Ramos (cell line): ENCODE data around the gene NOX5.

Experiments
- in situ Hi-C: fragments of 300-500 bp; cut with MboI; formaldehyde crosslinking; loops from one replicate; pipeline ENCODE4 v1.14.3; 2022; ENCODE audit warnings: low sequenced_read_pairs; ENCODE audit not compliant: unreplicated experiment

Gene NOX5

GRCh38 chr15:68990231-68990991 is 24.1 kb upstream of the NOX5 start:
- in situ Hi-C loops = loop anchor here (25.0 kb wide), 1 partner anchor 478 kb away; no protein-coding TSS in a partner anchor

GRCh38 chr15:68990992-68991500 is 23.4 kb upstream of the NOX5 start:
- in situ Hi-C loops = loop anchor here (25.0 kb wide), 1 partner anchor 479 kb away; no protein-coding TSS in a partner anchor

- in situ Hi-C loops = loop anchor here (25.0 kb wide), 1 partner anchor 479 kb away; no protein-coding TSS in a partner anchor
These were observed 22.8 kb upstream of the NOX5 start for GRCh38 chr15:68991723-68992122.

GRCh38 chr15:68992696-68993095 is 21.8 kb upstream of the NOX5 start:
- in situ Hi-C loops = loop anchor here (25.0 kb wide), 1 partner anchor 480 kb away; no protein-coding TSS in a partner anchor

- in situ Hi-C loops = loop anchor here (25.0 kb wide), 1 partner anchor 481 kb away; no protein-coding TSS in a partner anchor
These were observed 21.2 kb upstream of the NOX5 start for GRCh38 chr15:68993276-68993675.

- in situ Hi-C loops = loop anchor here (25.0 kb wide), 1 partner anchor 482 kb away; no protein-coding TSS in a partner anchor
These were observed 20.3 kb upstream of the NOX5 start for GRCh38 chr15:68994149-68994548.

- in situ Hi-C loops = loop anchor here (25.0 kb wide), 1 partner anchor 483 kb away; no protein-coding TSS in a partner anchor
These were observed 19.3 kb upstream of the NOX5 start for GRCh38 chr15:68994981-68995761.

GRCh38 chr15:68997050-68997449 is 17.4 kb upstream of the NOX5 start:
- in situ Hi-C loops = loop anchor here (25.0 kb wide), 1 partner anchor 485 kb away; no protein-coding TSS in a partner anchor

GRCh38 chr15:68997930-68998777 is 16.3 kb upstream of the NOX5 start:
- in situ Hi-C loops = loop anchor here (25.0 kb wide), 1 partner anchor 486 kb away; no protein-coding TSS in a partner anchor

GRCh38 chr15:68999091-68999490 is 15.4 kb upstream of the NOX5 start:
- in situ Hi-C loops = loop anchor here (25.0 kb wide), 1 partner anchor 487 kb away; no protein-coding TSS in a partner anchor

- in situ Hi-C loops = no loop called here
These were observed 14.4 kb upstream of the NOX5 start for GRCh38 chr15:69000091-69000490.

- in situ Hi-C loops = no loop called here
These were observed 13.6 kb upstream of the NOX5 start for GRCh38 chr15:69000725-69001503.

GRCh38 chr15:69002783-69003182 is 11.7 kb upstream of the NOX5 start:
- in situ Hi-C loops = no loop called here

- in situ Hi-C loops = no loop called here
These were observed 10.5 kb upstream of the NOX5 start for GRCh38 chr15:69004011-69004410.

- in situ Hi-C loops = no loop called here
These were observed 6.4 kb upstream of the NOX5 start for GRCh38 chr15:69008056-69008455.

- in situ Hi-C loops = no loop called here
These were observed 5.2 kb upstream of the NOX5 start for GRCh38 chr15:69009341-69009740.

GRCh38 chr15:69011641-69012040 is 2.9 kb upstream of the NOX5 start:
- in situ Hi-C loops = no loop called here

GRCh38 chr15:69012761-69013364 is 1.6 kb upstream of the NOX5 start:
- in situ Hi-C loops = no loop called here
